ENCODE results near the gene PNCK. TPM values are rescaled to one million over a fixed set of nuclear protein-coding genes. Genes with fewer than 3 reads are reported as not detected.

PNCK gene
- total and polyA plus RNA-seq, 2 of the 13 experiments (the other 11 are each of a cell fraction or from before 2014, with no cell fraction given): 33.1 TPM; not detected in 1

DNA sequence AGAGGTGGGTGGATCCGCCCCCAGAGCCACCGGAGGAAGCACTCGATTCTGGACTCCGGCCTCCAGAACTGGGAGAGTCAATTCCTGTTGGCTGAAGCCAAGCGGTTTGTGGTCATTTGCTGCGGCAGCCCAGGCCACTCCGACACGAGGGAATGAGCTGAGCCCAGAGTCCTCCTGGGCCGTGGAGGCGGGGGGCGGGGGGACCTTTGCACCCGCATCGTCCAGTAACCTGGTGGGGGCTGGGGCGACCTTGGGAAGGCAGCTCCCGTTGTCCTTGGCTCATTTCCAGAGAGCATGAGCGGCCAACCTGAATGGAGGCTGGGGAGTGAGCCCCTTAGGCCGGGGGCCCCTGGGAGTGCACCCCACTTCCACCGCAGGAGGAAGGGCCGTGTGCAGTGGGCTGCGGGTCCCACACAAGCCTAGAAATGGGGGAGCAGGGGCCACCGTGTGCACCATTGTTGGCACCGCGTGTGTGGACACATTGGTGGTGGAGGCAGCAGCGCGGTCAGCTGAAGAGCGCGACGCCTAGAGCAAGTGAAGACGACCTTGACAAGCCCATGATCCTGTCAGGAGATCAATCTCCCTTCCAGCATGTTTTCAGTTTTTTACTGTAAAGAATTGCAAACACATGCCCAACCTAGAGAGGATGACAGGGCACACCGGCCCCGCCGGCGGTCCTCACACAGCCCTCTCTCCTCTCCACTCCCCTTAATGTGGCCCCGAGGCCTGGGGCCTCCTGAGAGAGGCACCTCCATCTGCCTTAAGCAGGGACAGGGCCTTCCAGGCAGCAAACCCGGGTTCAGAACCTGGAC, 46.5 kb downstream of the PNCK start (continued):
- TF ChIP-seq, protein P1, sequence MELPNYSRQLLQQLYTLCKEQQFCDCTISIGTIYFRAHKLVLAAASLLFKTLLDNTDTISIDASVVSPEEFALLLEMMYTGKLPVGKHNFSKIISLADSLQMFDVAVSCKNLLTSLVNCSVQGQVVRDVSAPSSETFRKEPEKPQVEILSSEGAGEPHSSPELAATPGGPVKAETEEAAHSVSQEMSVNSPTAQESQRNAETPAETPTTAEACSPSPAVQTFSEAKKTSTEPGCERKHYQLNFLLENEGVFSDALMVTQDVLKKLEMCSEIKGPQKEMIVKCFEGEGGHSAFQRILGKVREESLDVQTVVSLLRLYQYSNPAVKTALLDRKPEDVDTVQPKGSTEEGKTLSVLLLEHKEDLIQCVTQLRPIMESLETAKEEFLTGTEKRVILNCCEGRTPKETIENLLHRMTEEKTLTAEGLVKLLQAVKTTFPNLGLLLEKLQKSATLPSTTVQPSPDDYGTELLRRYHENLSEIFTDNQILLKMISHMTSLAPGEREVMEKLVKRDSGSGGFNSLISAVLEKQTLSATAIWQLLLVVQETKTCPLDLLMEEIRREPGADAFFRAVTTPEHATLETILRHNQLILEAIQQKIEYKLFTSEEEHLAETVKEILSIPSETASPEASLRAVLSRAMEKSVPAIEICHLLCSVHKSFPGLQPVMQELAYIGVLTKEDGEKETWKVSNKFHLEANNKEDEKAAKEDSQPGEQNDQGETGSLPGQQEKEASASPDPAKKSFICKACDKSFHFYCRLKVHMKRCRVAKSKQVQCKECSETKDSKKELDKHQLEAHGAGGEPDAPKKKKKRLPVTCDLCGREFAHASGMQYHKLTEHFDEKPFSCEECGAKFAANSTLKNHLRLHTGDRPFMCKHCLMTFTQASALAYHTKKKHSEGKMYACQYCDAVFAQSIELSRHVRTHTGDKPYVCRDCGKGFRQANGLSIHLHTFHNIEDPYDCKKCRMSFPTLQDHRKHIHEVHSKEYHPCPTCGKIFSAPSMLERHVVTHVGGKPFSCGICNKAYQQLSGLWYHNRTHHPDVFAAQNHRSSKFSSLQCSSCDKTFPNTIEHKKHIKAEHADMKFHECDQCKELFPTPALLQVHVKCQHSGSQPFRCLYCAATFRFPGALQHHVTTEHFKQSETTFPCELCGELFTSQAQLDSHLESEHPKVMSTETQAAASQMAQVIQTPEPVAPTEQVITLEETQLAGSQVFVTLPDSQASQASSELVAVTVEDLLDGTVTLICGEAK (IDR thresholded peaks at IDR 0.05): no peak
- TF ChIP-seq, protein P1 (CRISPR knock-in tag; IDR thresholded peaks at IDR 0.05): no peak; the same call in 1 of the 2 replicates
- TF ChIP-seq IKZF4 (CRISPR knock-in tag; IDR thresholded peaks at IDR 0.05; ENCODE audit: borderline replicate concordance, low read depth, not compliant biosample characterization): no peak
- no peak for TF ChIP-seq NFE2 (CRISPR knock-in tag; IDR thresholded peaks at IDR 0.05)
- no peak for TF ChIP-seq SNAPC4 (CRISPR knock-in tag; IDR thresholded peaks at IDR 0.05)
- no peak for TF ChIP-seq HNRNPL (IDR thresholded peaks at IDR 0.05; ENCODE audit: low read depth, low read length)
- TF ChIP-seq, protein P2, sequence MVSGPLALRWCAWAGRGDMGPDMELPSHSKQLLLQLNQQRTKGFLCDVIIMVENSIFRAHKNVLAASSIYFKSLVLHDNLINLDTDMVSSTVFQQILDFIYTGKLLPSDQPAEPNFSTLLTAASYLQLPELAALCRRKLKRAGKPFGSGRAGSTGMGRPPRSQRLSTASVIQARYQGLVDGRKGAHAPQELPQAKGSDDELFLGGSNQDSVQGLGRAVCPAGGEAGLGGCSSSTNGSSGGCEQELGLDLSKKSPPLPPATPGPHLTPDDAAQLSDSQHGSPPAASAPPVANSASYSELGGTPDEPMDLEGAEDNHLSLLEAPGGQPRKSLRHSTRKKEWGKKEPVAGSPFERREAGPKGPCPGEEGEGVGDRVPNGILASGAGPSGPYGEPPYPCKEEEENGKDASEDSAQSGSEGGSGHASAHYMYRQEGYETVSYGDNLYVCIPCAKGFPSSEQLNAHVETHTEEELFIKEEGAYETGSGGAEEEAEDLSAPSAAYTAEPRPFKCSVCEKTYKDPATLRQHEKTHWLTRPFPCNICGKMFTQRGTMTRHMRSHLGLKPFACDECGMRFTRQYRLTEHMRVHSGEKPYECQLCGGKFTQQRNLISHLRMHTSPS (CRISPR knock-in tag; IDR thresholded peaks at IDR 0.05; ENCODE audit: low read depth): peak; percentile 36; the same call in 1 of the 2 replicates
- no peak for TF ChIP-seq TP53 (CRISPR knock-in tag; conservative IDR thresholded peaks at IDR 0.05)
- TF ChIP-seq, protein P3, sequence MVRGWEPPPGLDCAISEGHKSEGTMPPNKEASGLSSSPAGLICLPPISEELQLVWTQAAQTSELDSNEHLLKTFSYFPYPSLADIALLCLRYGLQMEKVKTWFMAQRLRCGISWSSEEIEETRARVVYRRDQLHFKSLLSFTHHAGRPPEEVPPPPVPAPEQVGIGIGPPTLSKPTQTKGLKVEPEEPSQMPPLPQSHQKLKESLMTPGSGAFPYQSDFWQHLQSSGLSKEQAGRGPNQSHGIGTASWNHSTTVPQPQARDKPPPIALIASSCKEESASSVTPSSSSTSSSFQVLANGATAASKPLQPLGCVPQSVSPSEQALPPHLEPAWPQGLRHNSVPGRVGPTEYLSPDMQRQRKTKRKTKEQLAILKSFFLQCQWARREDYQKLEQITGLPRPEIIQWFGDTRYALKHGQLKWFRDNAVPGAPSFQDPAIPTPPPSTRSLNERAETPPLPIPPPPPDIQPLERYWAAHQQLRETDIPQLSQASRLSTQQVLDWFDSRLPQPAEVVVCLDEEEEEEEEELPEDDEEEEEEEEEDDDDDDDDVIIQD (CRISPR knock-in tag; IDR thresholded peaks at IDR 0.05; ENCODE audit: low read depth): no peak
- TF ChIP-seq ZNF510 (CRISPR knock-in tag; IDR thresholded peaks at IDR 0.05; ENCODE audit: low read depth): no peak

Data from HepG2 (cell line).